Upper lobe of left lung (tissue), 6 donors: Measurements from ENCODE around the gene TMED10. TPM values are rescaled to one million over a fixed set of nuclear protein-coding genes. Genes with fewer than 3 reads are reported as not detected.
A peak's percentile ranks its signal among the peaks of the same experiment; 100 is the strongest.

Experiments used
- ATAC-seq, 2 donors: fragments of 200-7000 bp; cut with Tn5 transposase; one replicate each; pipeline ENCODE4 v1.9.1; 2022; ENCODE audit warnings: mild to moderate bottlenecking in 2 of 2, moderate library complexity in 2 of 2; ENCODE audit not compliant: low FRiP score in 2 of 2
- DNase-seq, 2 donors: peaks; one replicate each; pipeline ENCODE4 v3.0.0-alpha.2; 2019 to 2020
- H3K27ac ChIP-seq, 4 donors: fragments of 200-600 bp; sonication (generic); one replicate each; pipeline ENCODE4 v1.5.1; 2016 to 2019
- H3K27me3 ChIP-seq, 4 donors: fragments of 200-600 bp; sonication (generic); one replicate each; pipeline ENCODE4 v1.5.1; 2017 to 2019
- H3K36me3 ChIP-seq, 4 donors: fragments of 200-600 bp; sonication (generic); one replicate each; pipeline ENCODE4 v1.5.1; 2016 to 2019
- H3K4me1 ChIP-seq, 4 donors: fragments of 200-600 bp; sonication (generic); one replicate each; pipeline ENCODE4 v1.5.1; 2018 to 2019
- H3K4me3 ChIP-seq, 4 donors: fragments of 200-600 bp; sonication (generic); one replicate each; pipeline ENCODE4 v1.5.1; 2017 to 2019; ENCODE audit warnings: mild to moderate bottlenecking in 2 of 4, moderate library complexity in 1 of 4
- H3K9me3 ChIP-seq, 4 donors: fragments of 200-600 bp; sonication (generic); one replicate each; pipeline ENCODE4 v1.5.1; 2018 to 2019
- CTCF ChIP-seq, 6 experiments: fragments of 450-650 bp in 4 of 6; fragments of 200-600 bp in 2 of 6; sonication (generic) in 2 of 6; IDR thresholded peaks; one replicate each; pipeline ENCODE4 v1.5.1; 2016 to 2019; ENCODE audit warnings: antibody characterized with exemption in 6 of 6
- EP300 ChIP-seq, 4 donors: sonication (generic); formaldehyde crosslinking; IDR thresholded peaks; one replicate each; pipeline ENCODE4 v1.5.1; 2017; ENCODE audit warnings: antibody characterized with exemption in 4 of 4, control low read depth in 2 of 4
- POLR2A ChIP-seq, 4 donors: fragments of 450-650 bp; IDR thresholded peaks; one replicate each; pipeline ENCODE4 v1.5.1; 2016 to 2017; ENCODE audit warnings: antibody characterized with exemption in 4 of 4, mild to moderate bottlenecking in 2 of 4
- POLR2AphosphoS5 ChIP-seq, 2 donors: sonication (generic); formaldehyde crosslinking; IDR thresholded peaks; one replicate each; pipeline ENCODE4 v1.5.1; 2017; ENCODE audit warnings: antibody characterized with exemption in 2 of 2
- WGBS, 2 donors: methylation state at CpG; one replicate each; pipeline ENCODE4 v1.1.5; 2017 to 2018; 5-methylcytosine and 5-hydroxymethylcytosine counted together
- total RNA-seq, 6 donors: library from RNA; depleted of rRNA in 4 of 6; stranded (reverse); fragments of >200 nt in 4 of 6; gene quantifications; one replicate each; pipeline versions ENCODE4 v1.1.0 to v1.2.1, GENCODE V29; 2016 to 2021
- donor health status: DM: no; HTN: no; CAD: no; lungs with moderate emphysema.
- donor health status: DM: no; HTN: yes; CAD: no; lungs with severe emphysema.

TMED10 gene
- total RNA-seq, 6 donors from 2014 or later = 72.3 to 314 (median 186) TPM

GRCh38 chr14:75141062-75141461 is 35.4 kb downstream of the TMED10 start:
- no peak for TF ChIP-seq CTCF (IDR thresholded peaks at IDR 0.05)
- TF ChIP-seq EP300 (IDR thresholded peaks at IDR 0.05) = no peak
- no peak for TF ChIP-seq POLR2AphosphoS5 (IDR thresholded peaks at IDR 0.05)
- no peak for TF ChIP-seq POLR2A (IDR thresholded peaks at IDR 0.05)
- no peaks in the 10 kb centered on the region for H3K27me3 ChIP-seq
- WGBS, 2 donors = 34 to 47% methylated on average over 2 of the region's 2 CpGs
- H3K36me3 ChIP-seq = peaks cover 0 to 8% (median 0%) of the 10 kb centered on the region in 4 donors
- no peak for DNase-seq
- H3K9me3 ChIP-seq = no peaks in the 10 kb centered on the region
- H3K27ac ChIP-seq = no peak overlapping the region
- no peak overlapping the region for H3K4me3 ChIP-seq
- ATAC-seq = no peak
- peaks cover 35 to 65% (median 49%) of the 10 kb centered on the region in 4 donors for H3K4me1 ChIP-seq

- Histone ChIP-seq H3K27me3 (no peaks in the 10 kb centered on the region), H3K9me3 (no peaks in the 10 kb centered on the region), H3K27ac (peak overlapping the region in 1 of 4 donors; percentile 68), H3K4me3 (no peak overlapping the region), H3K4me1 (peaks cover 30 to 64% (median 47%) of the 10 kb centered on the region in 4 donors), H3K36me3 (peaks cover 0 to 8% (median under 1%) of the 10 kb centered on the region in 4 donors)
- TF ChIP-seq POLR2A (IDR thresholded peaks at IDR 0.05) (no peak), EP300 (IDR thresholded peaks at IDR 0.05) (no peak), CTCF (IDR thresholded peaks at IDR 0.05) (no peak), POLR2AphosphoS5 (IDR thresholded peaks at IDR 0.05) (no peak)
- DNase-seq (no peak), ATAC-seq (no peak)
- 83 to 84% methylated on average over 2 of the region's 2 CpGs for WGBS, 2 donors
Measured at GRCh38 chr14:75140620-75141019, 35.8 kb downstream of the TMED10 start.

GRCh38 chr14:75139185-75139584 is 37.2 kb downstream of the TMED10 start:
- Histone ChIP-seq H3K9me3 (no peaks in the 10 kb centered on the region), H3K36me3 (peaks cover 7 to 23% (median 10%) of the 10 kb centered on the region in 4 donors), H3K27me3 (no peaks in the 10 kb centered on the region), H3K27ac (peak overlapping the region in 2 of 4 donors; percentile 57 to 68), H3K4me1 (peaks cover 24 to 51% (median 35%) of the 10 kb centered on the region in 4 donors), H3K4me3 (no peak overlapping the region)
- no peak for DNase-seq
- 68 to 82% methylated on average over 2 of the region's 2 CpGs for WGBS, 2 donors
- TF ChIP-seq EP300 (IDR thresholded peaks at IDR 0.05) (no peak), POLR2AphosphoS5 (IDR thresholded peaks at IDR 0.05) (no peak), POLR2A (IDR thresholded peaks at IDR 0.05) (no peak), CTCF (IDR thresholded peaks at IDR 0.05) (no peak)
- no peak for ATAC-seq

GRCh38 chr14:75138492-75138891 is 37.9 kb downstream of the TMED10 start:
- TF ChIP-seq POLR2A (IDR thresholded peaks at IDR 0.05) (peak in 1 of 4 donors; percentile 25), EP300 (IDR thresholded peaks at IDR 0.05) (no peak)
- Histone ChIP-seq H3K4me3 (no peak overlapping the region), H3K27me3 (no peaks in the 10 kb centered on the region), H3K4me1 (peaks cover 24 to 47% (median 33%) of the 10 kb centered on the region in 4 donors), H3K36me3 (peaks cover 8 to 30% (median 13%) of the 10 kb centered on the region in 4 donors), H3K27ac (peak overlapping the region in 3 of 4 donors; percentile 7 to 68 (median 57)), H3K9me3 (no peaks in the 10 kb centered on the region)
- no peak for DNase-seq
- 26 to 30% methylated on average over 1 of the region's 1 CpG for WGBS, 2 donors
- ATAC-seq = peak in 1 of 2 donors; percentile 65

- H3K4me3 ChIP-seq = no peak overlapping the region
- peaks cover 18 to 22% (median 18%) of the 10 kb centered on the region in 4 donors for H3K4me1 ChIP-seq
- H3K9me3 ChIP-seq = no peaks in the 10 kb centered on the region
- no peaks in the 10 kb centered on the region for H3K27me3 ChIP-seq
- no peak for ATAC-seq
- H3K36me3 ChIP-seq = peaks cover 11 to 46% (median 13%) of the 10 kb centered on the region in 4 donors
- no peak for DNase-seq
- no peak for TF ChIP-seq CTCF (IDR thresholded peaks at IDR 0.05)
- no peak for TF ChIP-seq POLR2AphosphoS5 (IDR thresholded peaks at IDR 0.05)
- TF ChIP-seq EP300 (IDR thresholded peaks at IDR 0.05) = no peak
- no peak for TF ChIP-seq POLR2A (IDR thresholded peaks at IDR 0.05)
- WGBS, 2 donors = 80% methylated on average over 6 of the region's 6 CpGs
- H3K27ac ChIP-seq = peak overlapping the region in 1 of 4 donors; percentile 16
Measured at GRCh38 chr14:75134644-75135043, 41.8 kb downstream of the TMED10 start.
